ENCODE measurements around the gene TBC1D25.

The TBC1D25 gene, protein sequence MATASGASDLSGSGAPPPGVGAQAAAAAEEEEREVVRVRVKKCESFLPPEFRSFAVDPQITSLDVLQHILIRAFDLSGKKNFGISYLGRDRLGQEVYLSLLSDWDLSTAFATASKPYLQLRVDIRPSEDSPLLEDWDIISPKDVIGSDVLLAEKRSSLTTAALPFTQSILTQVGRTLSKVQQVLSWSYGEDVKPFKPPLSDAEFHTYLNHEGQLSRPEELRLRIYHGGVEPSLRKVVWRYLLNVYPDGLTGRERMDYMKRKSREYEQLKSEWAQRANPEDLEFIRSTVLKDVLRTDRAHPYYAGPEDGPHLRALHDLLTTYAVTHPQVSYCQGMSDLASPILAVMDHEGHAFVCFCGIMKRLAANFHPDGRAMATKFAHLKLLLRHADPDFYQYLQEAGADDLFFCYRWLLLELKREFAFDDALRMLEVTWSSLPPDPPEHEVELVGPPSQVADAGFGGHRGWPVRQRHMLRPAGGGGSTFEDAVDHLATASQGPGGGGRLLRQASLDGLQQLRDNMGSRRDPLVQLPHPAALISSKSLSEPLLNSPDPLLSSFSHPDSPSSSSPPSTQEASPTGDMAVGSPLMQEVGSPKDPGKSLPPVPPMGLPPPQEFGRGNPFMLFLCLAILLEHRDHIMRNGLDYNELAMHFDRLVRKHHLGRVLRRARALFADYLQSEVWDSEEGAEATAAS

GRCh38 chrX:48539345-48540027 is at the start of gene TBC1D25:
Gene TBC1D25, plus strand, starts transcription at chrX:48539714. Its CDS starts 84 bp downstream, at chrX:48539798.
- Histone ChIP-seq H3K4me1 (ENCODE audit: control insufficient read depth, insufficient read depth, low read length) (peaks cover 1% of the 10 kb centered on the region), H3K27me3 (ENCODE audit: control insufficient read depth, insufficient read depth, low read length) (no peaks in the 10 kb centered on the region), H3K4me3 (ENCODE audit: low read length) (peak within 1 kb of the TSS; percentile 54; the same call in 1 of the 2 replicates), H3K27ac (ENCODE audit: low read length) (no peak within 1 kb of the TSS), H3K36me3 (ENCODE audit: control insufficient read depth, insufficient read depth, low read length) (no peaks in the 10 kb centered on the region), H3K9me3 (ENCODE audit: control insufficient read depth, insufficient read depth, low read length) (no peaks in the 10 kb centered on the region)
- peak; percentile 90 for DNase-seq (ENCODE audit: low read depth, low spot score)
- no CpG with 5 or more reads among the region's 59 CpGs for WGBS (ENCODE audit: insufficient coverage, insufficient read length)

DNA sequence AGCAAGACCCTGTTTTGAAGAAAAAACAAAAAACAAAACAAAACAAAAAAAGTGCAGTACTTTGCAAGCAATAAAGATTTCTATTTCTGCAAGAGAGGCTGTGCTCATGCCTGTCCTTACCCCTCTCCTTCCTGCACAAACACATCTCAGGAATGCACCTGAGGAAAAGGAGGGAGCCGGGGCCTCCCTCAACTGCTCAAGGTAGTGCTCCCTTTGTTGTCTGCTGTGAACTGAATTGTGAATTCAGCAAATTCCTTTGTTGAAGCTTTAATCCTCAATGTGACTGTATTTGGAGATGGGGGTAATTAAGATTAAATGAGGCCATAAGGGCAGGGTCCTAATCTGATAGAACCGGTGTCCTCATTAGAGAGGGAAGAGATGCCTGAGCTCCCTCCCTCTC is 49.6 kb upstream of the TBC1D25 start:
- DNase-seq (ENCODE audit: low read depth, low spot score) = no peak
- Histone ChIP-seq H3K27me3 (ENCODE audit: control insufficient read depth, insufficient read depth, low read length) (no peaks in the 10 kb centered on the region), H3K9me3 (ENCODE audit: control insufficient read depth, insufficient read depth, low read length) (no peaks in the 10 kb centered on the region), H3K27ac (ENCODE audit: low read length) (no peak overlapping the region), H3K36me3 (ENCODE audit: control insufficient read depth, insufficient read depth, low read length) (no peaks in the 10 kb centered on the region), H3K4me3 (ENCODE audit: low read length) (no peak overlapping the region), H3K4me1 (ENCODE audit: control insufficient read depth, insufficient read depth, low read length) (peaks cover 2% of the 10 kb centered on the region; the same call in 1 of the 2 replicates)
- WGBS (ENCODE audit: insufficient coverage, insufficient read length) = no CpG with 5 or more reads among the region's 2 CpGs

DNA sequence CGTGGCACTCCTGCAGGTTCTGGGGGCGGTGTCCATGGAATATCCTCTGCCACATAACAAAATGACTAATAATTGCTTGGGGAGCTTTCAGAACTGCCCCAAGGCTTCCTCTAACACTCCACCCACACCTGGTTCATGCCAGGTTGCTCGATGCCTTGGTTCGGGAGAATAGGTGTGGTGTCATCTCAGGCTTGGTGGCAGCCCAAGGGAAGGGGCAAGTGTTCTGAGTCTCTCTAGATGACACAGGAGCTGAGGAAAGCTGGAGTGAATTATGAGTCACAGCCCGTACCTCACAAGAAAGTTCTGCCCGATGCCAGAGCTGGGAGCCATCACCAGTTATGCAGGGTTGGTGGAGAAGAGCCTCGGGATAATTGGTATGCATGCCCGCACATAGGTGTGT is 48.9 kb upstream of the TBC1D25 start:
- H3K4me3 ChIP-seq (ENCODE audit: low read length) = no peak overlapping the region

DNA sequence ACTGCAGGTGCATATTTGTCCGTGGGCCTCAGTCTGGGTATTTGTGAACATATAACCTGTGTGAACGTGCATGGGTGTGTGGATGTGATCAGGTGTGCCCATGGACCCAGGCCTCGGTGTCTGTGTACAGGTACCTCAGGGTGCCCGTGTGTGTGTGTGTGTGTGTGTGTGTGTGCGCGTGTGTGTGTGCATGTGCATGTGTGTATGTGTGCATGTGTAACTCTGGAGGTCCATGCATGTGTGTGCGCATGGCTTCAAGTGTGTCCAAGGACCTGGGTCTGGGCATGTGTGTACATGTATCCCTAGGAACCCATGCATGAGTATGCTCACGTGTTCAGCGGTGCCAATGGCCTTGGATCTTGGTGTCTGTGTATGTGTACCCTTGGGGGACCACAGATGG is 47.7 kb upstream of the TBC1D25 start:
- WGBS (ENCODE audit: insufficient coverage, insufficient read length) = no CpG with 5 or more reads among the region's 9 CpGs
- DNase-seq (ENCODE audit: low read depth, low spot score) = no peak
- H3K4me3 ChIP-seq (ENCODE audit: low read length) = no peak overlapping the region
- no peaks in the 10 kb centered on the region for H3K36me3 ChIP-seq (ENCODE audit: control insufficient read depth, insufficient read depth, low read length)
- no peaks in the 10 kb centered on the region for H3K9me3 ChIP-seq (ENCODE audit: control insufficient read depth, insufficient read depth, low read length)
- peaks cover 2% of the 10 kb centered on the region; the same call in 1 of the 2 replicates for H3K4me1 ChIP-seq (ENCODE audit: control insufficient read depth, insufficient read depth, low read length)
- H3K27ac ChIP-seq (ENCODE audit: low read length) = no peak overlapping the region
- H3K27me3 ChIP-seq (ENCODE audit: control insufficient read depth, insufficient read depth, low read length) = no peaks in the 10 kb centered on the region

More for the DNA sequence above, 48.9 kb upstream of the TBC1D25 start:
- Histone ChIP-seq H3K4me1 (ENCODE audit: control insufficient read depth, insufficient read depth, low read length) (peaks cover 2% of the 10 kb centered on the region; the same call in 1 of the 2 replicates), H3K36me3 (ENCODE audit: control insufficient read depth, insufficient read depth, low read length) (no peaks in the 10 kb centered on the region), H3K27me3 (ENCODE audit: control insufficient read depth, insufficient read depth, low read length) (no peaks in the 10 kb centered on the region), H3K27ac (ENCODE audit: low read length) (no peak overlapping the region), H3K9me3 (ENCODE audit: control insufficient read depth, insufficient read depth, low read length) (no peaks in the 10 kb centered on the region)
- no CpG with 5 or more reads among the region's 8 CpGs for WGBS (ENCODE audit: insufficient coverage, insufficient read length)
- no peak for DNase-seq (ENCODE audit: low read depth, low spot score)

DNA sequence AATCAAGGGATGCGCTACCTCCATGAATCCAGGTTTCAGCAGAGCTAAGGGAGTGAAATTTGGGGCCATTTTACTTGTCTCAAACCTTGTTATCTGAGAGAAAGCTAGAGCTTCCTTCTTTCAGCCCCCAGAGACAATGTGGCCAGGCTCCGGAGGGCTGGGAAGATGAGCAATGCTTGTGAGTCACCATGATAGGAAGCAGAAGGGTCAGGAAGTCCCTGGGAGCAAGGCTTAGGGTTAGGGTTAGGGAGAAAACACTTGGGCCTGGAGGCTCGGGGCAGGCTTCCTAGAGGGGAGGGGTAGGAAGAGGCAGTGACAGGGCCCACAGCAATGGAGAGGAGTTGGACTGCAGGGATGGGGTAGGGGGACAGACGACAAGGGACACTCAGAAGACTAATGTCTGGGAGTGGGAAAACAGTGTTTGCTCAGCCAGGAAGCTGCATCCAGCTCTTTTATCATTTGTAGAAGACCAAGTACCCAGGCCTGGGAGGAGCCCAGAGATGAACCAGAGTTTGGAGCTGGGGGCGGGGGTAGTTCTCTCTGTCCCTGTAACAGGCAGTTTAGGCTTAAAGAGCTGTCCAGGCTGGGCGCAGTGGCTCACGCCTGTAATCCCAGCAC is 47.1 kb upstream of the TBC1D25 start:
- no peak for DNase-seq (ENCODE audit: low read depth, low spot score)
- H3K4me1 ChIP-seq (ENCODE audit: control insufficient read depth, insufficient read depth, low read length) = peaks cover 2% of the 10 kb centered on the region; the same call in 1 of the 2 replicates
- no peaks in the 10 kb centered on the region for H3K27me3 ChIP-seq (ENCODE audit: control insufficient read depth, insufficient read depth, low read length)
- WGBS (ENCODE audit: insufficient coverage, insufficient read length) = no CpG with 5 or more reads among the region's 7 CpGs
- H3K36me3 ChIP-seq (ENCODE audit: control insufficient read depth, insufficient read depth, low read length) = no peaks in the 10 kb centered on the region
- no peaks in the 10 kb centered on the region for H3K9me3 ChIP-seq (ENCODE audit: control insufficient read depth, insufficient read depth, low read length)
- no peak overlapping the region for H3K27ac ChIP-seq (ENCODE audit: low read length)
- no peak overlapping the region for H3K4me3 ChIP-seq (ENCODE audit: low read length)

DNA sequence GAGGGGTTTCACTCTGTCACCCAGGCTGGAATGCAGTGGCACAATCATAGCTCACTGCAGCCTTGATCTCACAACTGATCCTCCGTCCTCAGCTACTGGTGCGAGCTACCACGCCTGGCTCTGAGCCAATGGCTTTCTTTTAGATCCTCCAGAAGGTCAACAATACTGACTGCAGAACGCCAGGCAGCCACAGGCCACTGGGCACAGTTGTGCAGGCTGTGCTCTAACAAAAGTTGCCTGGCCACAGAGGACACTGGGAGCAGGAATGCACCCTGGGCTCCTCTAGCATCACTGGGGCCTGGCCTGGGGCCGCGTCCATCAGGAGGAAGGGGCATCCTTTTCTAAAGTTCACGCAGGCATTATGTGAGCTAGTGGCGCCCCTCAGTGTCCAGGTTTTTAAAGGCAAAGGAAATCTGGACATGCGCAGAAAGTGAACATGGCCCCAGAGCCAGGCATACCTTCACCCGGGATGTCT is 45.6 kb upstream of the TBC1D25 start:
- Histone ChIP-seq H3K4me3 (ENCODE audit: low read length) (no peak overlapping the region), H3K36me3 (ENCODE audit: control insufficient read depth, insufficient read depth, low read length) (no peaks in the 10 kb centered on the region), H3K4me1 (ENCODE audit: control insufficient read depth, insufficient read depth, low read length) (peaks cover 2% of the 10 kb centered on the region; the same call in 1 of the 2 replicates), H3K27me3 (ENCODE audit: control insufficient read depth, insufficient read depth, low read length) (no peaks in the 10 kb centered on the region), H3K27ac (ENCODE audit: low read length) (no peak overlapping the region), H3K9me3 (ENCODE audit: control insufficient read depth, insufficient read depth, low read length) (no peaks in the 10 kb centered on the region)
- DNase-seq (ENCODE audit: low read depth, low spot score) = no peak
- WGBS (ENCODE audit: insufficient coverage, insufficient read length) = no CpG with 5 or more reads among the region's 10 CpGs

DNA sequence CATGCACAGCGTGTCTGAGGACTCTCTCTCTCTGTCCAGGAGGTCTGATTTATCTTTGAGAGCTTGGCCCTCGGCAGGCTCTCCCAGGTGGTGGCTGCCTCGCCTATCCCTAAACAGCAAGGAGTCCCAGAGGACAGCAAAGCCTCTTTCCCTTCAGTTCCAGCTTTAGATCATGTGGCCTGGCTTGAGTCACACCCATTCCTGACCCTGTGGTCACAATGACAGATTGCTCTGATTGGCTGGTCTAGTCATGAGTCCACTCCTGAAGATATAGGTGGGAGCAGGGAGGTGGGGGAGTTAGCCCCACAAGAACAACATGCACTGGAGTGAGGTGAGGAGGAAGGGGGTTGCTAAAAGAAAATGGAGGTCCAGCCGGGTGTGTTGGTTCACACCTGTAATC is 42.9 kb upstream of the TBC1D25 start:
- WGBS (ENCODE audit: insufficient coverage, insufficient read length) = no CpG with 5 or more reads among the region's 4 CpGs
- Histone ChIP-seq H3K4me1 (ENCODE audit: control insufficient read depth, insufficient read depth, low read length) (peaks cover 2% of the 10 kb centered on the region; the same call in 1 of the 2 replicates), H3K9me3 (ENCODE audit: control insufficient read depth, insufficient read depth, low read length) (no peaks in the 10 kb centered on the region), H3K27me3 (ENCODE audit: control insufficient read depth, insufficient read depth, low read length) (no peaks in the 10 kb centered on the region), H3K4me3 (ENCODE audit: low read length) (no peak overlapping the region), H3K27ac (ENCODE audit: low read length) (no peak overlapping the region), H3K36me3 (ENCODE audit: control insufficient read depth, insufficient read depth, low read length) (no peaks in the 10 kb centered on the region)
- DNase-seq (ENCODE audit: low read depth, low spot score) = no peak

GRCh38 chrX:48497871-48498270 is 41.6 kb upstream of the TBC1D25 start:
- no peak for DNase-seq (ENCODE audit: low read depth, low spot score)
- Histone ChIP-seq H3K4me3 (ENCODE audit: low read length) (no peak overlapping the region), H3K9me3 (ENCODE audit: control insufficient read depth, insufficient read depth, low read length) (no peaks in the 10 kb centered on the region), H3K27me3 (ENCODE audit: control insufficient read depth, insufficient read depth, low read length) (no peaks in the 10 kb centered on the region), H3K27ac (ENCODE audit: low read length) (no peak overlapping the region), H3K36me3 (ENCODE audit: control insufficient read depth, insufficient read depth, low read length) (no peaks in the 10 kb centered on the region), H3K4me1 (ENCODE audit: control insufficient read depth, insufficient read depth, low read length) (peaks cover 2% of the 10 kb centered on the region; the same call in 1 of the 2 replicates)
- no CpG with 5 or more reads among the region's 5 CpGs for WGBS (ENCODE audit: insufficient coverage, insufficient read length)

GRCh38 chrX:48498374-48498809 is 41.1 kb upstream of the TBC1D25 start:
- no peaks in the 10 kb centered on the region for H3K27me3 ChIP-seq (ENCODE audit: control insufficient read depth, insufficient read depth, low read length)
- H3K36me3 ChIP-seq (ENCODE audit: control insufficient read depth, insufficient read depth, low read length) = no peaks in the 10 kb centered on the region
- H3K4me3 ChIP-seq (ENCODE audit: low read length) = no peak overlapping the region
- no CpG with 5 or more reads among the region's 6 CpGs for WGBS (ENCODE audit: insufficient coverage, insufficient read length)
- no peak for DNase-seq (ENCODE audit: low read depth, low spot score)
- 0 out of 2 replicates have a peak, but pooled peaks cover 2% of the 10 kb centered on the region for H3K4me1 ChIP-seq (ENCODE audit: control insufficient read depth, insufficient read depth, low read length)
- no peak overlapping the region for H3K27ac ChIP-seq (ENCODE audit: low read length)
- H3K9me3 ChIP-seq (ENCODE audit: control insufficient read depth, insufficient read depth, low read length) = no peaks in the 10 kb centered on the region

DNA sequence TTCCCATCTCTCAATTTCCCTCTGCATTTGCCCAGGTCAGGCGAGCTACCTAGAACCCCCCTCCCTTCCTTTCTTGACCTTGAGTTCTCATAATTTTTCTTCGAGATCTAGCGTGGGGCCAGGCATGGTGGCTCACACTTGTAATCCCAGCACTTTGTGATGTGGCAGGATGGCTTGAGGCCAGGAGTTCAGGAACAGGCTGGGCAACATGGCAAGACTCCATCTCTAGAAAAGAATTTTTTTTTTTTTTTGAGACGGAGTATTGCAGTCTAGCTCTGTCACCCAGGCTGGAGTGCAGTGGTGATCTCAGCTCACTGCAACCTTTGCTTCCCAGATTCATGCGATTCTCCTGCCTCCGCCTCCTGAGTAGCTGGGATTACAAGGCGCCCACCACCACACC is 35.3 kb upstream of the TBC1D25 start:
- no peaks in the 10 kb centered on the region for H3K27me3 ChIP-seq (ENCODE audit: control insufficient read depth, insufficient read depth, low read length)
- WGBS (ENCODE audit: insufficient coverage, insufficient read length) = no CpG with 5 or more reads among the region's 7 CpGs
- H3K9me3 ChIP-seq (ENCODE audit: control insufficient read depth, insufficient read depth, low read length) = no peaks in the 10 kb centered on the region

More for the DNA sequence above, 35.3 kb upstream of the TBC1D25 start:
- no peak overlapping the region for H3K4me3 ChIP-seq (ENCODE audit: low read length)
- H3K36me3 ChIP-seq (ENCODE audit: control insufficient read depth, insufficient read depth, low read length) = no peaks in the 10 kb centered on the region
- H3K4me1 ChIP-seq (ENCODE audit: control insufficient read depth, insufficient read depth, low read length) = no peaks in the 10 kb centered on the region; the same call in 1 of the 2 replicates
- no peak for DNase-seq (ENCODE audit: low read depth, low spot score)
- H3K27ac ChIP-seq (ENCODE audit: low read length) = no peak overlapping the region

Measured in iPS DF 6.9 (cell line).